Kidney capillary endothelial cell (primary cell): ENCODE results near the gene MGP.
A peak's percentile ranks its signal among the peaks of the same experiment; 100 is the strongest.

Source experiments
- DNase-seq: peaks from one replicate; pipeline ENCODE4 v3.0.0-alpha.2; 2018; ENCODE audit warnings: low spot score

The MGP gene

DNA sequence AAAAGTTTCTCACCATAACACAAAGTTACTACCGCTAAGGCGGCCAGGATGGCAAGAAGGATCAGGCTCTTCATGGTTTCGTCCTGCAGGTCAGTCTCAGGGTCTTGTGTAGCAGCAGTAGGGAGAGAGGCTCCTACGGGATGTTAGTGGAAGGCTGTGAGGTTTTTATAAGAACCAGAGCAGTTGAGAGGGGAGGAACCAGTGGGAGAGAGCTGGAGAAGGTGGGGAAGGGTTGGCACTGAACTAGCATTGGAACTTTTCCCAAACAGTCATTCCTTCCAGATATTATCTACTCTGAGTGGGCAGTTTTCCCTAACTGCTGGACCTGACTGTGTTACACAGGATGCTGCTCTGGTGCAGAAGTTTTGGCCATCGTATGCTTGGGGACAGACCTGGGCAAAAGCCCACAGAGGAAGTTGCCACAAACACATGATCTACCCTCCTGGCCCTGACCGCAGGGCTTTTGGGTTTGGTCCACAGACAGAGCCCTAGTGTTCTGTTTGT is at the start of gene MGP:
Gene MGP (minus strand): TSS at position 137 of the 504 bp plus-strand sequence. CDS start 63 bp downstream, at position 74.
- DNase-seq: no peak

DNA sequence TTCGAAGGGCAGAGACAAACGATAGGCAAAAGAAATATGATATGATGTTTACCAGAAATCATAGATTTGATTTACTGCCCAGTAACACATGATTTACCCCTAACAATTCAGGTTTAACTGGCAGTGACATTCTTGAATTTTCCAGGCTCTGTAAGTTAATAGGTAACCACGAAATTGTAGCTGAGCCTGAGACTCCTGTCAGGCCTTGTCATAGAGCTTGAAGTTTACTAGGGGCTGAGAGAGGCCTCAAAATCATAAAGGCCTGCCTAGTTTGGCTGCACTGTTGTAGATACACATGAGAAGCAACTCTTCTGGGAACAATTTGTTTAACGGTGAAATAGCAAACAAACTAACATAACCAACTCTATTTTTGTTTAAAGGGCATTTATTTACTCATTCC is 49.4 kb upstream of the MGP start:
- no peak for DNase-seq

DNA sequence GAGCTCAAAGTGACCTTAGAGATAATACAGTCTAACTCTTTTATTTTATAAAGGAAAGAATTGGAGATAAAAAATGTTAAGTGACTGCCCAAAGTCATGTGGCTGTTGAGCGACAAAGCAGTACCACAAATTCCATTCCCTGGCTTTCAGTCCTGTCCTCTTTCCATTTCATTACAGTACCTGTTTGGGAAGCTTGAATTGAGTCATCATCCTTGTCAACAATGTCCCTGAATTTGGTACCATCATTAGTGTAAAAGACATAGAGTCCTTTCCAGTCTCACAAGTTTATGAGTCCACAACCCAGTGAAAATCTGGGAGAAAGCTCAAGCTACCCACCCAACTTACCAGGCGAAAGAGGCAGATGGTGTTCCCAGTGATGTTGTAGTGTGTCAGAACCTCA is 48.9 kb upstream of the MGP start:
- no peak for DNase-seq

DNA sequence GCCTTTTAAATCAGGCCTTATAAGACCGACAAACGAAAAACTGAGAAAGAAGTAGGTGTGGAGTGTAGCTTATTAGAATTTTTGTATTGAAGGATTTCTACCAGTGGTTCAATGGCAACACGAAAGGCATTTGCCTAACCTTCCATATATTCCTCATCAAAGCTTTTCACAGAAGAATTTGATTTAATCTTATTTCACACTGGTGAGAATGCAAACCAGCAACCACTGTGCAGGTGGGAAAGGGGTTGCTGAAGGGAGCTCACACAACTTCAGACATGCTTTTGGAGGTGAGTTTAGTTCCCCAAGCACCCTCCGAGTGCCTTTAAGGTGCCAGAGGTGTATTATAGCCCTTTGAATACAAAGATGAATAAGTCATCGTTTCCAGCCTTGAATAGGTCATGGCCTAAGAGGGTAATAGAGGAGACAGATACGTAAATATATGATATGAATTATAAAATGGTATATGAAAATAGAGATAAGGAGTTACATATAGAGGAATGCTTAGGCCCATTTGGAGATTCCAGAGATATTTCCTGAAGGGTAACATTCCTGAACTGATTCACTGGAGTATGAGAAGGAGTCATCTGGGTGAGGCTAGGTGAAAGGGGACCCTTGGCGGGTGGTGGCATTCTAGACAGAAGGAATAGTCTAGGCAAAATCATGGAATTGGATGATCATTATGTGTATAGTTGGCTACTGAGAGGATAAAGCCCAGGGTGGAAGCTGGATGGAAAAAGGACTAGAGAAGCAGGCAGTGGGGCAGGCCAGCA is 46.3 kb upstream of the MGP start:
- no peak for DNase-seq

DNA sequence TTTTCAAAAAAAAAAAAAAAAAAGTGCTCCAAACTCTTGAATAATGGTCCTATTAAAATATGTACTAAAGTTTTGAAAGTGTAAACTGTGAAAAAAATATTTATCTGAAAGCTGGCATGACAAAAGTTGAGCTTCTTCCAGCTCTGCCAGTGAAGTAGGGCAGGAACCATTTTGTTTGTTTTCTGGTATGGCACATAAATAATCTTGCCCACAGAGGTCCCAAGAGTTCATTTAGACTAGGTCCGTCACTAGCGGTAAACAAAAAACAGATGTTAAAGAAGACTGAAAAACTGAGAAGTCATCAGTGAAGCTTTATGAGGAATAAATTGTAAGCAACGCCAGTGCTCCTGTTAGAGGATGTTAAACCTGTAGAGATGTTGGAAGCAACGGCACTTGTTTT is 45.7 kb upstream of the MGP start:
- DNase-seq: no peak

DNA sequence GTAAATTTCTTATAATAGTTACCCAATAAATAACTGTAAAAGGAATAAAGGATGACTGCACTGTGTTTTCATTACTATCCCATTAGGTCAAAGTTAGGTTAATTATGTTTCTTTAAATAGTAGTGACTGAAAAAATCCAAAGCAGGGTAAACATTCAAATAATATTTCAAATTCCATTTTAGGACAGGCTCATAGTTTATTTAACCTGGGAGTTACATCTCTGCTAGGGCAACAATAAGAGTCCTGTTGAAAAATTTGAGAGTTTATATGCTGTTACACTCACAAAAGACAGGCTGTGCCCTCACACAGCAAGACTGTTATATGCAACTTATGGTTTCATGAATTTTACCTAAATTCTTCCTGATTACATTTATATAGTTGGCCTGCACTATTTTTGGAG is 44.6 kb upstream of the MGP start:
- no peak for DNase-seq

DNA sequence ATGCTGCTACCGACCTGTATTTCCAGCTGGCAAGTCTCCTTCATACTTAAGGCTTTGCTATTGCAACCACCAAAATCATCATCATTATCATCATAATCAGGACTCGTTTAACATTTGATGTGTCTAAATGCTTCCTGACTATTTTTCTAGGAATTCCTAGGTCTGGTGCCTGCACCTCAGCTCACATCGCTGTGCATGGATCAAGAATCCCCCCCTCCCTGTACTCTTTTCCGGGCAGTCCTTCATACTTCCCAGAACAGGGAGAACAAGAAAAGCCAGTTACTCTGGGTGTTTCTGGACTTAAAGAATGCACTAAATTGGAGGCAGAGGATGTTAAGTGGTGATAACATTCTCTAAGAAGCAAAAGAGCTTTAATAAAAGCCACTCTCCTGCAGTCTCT is 43.3 kb upstream of the MGP start:
- DNase-seq: no peak

DNA sequence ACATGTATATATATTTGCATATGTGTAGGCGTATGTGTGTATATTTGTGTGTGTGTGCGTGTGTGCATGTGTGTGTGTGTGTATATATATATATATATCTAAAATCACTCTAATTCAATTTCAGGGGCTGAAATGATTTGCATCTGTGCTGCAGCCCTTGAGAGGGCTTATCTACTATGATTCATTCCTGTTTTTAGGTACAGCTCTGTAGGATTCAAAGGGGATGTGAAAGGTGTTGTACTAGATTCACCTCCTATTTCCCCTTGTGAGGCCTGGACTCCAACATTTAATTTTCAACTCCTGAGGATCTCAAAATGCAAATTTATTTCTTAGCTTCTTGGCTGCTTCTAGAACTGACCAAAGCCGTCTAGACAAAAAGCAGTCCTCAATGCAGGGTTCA is 41.6 kb upstream of the MGP start:
- no peak for DNase-seq

DNA sequence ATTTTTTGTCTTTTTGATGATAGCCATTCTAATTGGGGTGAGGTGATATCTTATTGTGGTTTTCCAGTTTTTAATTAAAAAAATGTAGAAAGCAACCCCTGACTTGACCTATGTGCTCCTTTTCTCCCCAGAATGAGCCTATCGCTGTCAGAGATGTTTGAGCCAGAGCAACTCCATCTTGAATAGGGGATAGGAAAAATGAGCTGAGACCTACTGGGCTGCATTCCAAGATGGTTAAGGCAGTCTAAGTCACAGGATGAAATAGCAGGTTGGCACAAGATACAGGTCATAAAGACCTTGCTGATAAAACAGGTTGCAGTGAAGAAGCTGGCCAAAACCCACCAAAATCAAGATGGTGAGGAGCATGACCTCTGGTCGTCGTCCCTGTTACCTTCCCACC is 38.9 kb upstream of the MGP start:
- no peak for DNase-seq

DNA sequence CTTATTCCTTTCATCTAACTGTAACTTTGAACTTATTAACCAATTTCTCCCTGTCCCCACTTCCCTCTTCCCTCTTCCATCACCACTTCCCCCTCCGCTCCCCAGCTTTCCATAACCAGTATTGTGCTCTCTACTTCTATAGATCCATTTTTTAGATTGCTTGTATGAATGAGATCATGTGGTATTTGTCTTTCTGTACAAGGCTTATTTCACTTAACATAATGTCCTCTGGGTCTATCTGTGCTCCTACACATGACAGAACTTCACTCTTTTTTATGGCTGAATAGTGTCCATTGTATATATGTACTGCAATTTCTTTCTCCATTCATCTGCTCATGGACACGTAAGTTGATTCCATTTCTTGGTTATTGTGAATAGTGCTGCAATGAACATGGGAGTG is 38.3 kb upstream of the MGP start:
- DNase-seq: no peak

DNA sequence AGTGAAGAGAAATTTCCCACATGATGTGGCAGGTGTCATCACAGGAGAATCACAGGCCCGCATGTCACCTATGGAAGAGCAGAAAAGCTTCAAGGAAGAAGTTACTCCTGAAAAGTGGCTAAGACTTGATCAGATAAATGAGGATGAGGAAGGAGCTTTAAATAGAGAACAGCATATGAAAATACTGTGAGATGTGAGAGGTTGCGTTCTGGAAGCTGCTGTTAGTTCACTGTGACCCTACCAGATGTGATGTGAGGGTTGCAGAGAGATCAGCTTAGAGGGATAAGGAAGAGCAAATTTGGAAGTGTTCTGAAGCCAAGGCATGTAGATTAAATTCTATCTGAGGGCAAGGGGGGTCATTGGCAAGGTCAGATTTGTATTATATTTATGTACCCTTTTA is 35.6 kb upstream of the MGP start:
- DNase-seq: no peak

DNA sequence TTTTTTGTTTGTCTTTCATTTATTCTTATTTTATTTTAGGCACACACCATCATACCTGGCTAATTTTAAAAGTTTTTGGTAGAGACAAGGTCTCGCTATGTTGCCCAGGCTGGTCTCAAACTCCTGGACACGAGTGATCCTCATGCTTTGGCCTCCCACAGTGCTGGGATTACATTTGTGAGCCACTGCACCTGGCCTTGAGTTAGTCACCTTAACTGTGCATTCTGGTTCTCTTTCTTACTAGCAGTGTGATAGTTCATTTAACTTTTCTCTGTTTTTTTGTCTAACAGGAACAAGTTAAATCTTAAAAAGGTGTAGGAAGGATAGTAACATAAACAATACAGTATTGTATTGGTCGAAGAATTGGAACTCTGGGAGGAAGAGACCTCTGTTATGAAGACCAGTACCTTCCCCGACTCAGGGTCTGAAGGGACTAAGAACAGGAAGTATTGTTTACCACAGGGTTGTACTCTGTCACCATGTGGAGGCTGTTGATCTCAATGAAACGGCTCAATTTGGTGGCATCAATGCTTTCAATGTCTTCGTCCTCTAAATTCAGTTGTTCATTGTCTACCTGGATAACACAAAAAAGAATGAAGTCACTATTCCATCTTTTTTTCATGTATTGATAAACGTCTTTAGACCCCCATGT is 34.9 kb upstream of the MGP start:
- no peak for DNase-seq

DNA sequence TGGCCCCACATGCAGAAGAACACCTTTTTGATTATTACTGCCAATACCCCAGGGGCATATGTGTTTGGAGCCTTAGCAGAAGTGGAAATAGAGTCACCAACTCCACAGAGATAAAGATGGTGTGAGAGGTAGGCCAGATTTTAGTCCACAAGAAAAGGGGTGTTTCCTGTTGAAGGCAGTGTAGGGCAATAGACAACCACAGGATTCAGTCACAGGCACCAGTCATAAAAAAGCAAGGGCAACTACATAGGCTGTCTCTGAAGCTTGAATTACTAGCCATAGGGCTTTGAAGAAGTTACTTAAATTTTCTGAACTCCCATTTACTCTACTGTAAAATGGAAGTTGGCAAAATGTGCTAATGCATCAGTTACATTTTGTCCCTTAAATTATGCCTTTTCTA is 33.8 kb upstream of the MGP start:
- no peak for DNase-seq

DNA sequence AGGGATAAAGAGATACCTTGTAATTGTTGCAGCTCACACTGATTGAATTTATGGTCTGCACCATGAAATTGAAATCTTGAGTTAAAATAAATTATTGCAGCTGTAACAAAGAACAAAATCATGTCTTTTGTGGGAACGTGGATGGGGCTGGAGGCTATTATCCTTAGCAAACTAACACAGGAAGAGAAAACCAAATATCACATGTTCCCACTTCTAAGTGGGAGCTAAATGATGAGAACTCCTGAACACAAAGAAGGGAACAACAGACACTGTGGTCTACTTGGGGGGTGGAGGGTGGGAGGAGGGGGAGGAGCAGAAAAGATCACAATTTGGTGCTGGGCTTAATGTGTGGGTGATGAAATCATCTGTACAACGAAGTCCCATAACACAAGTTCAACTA is 30.1 kb upstream of the MGP start:
- no peak for DNase-seq

DNA sequence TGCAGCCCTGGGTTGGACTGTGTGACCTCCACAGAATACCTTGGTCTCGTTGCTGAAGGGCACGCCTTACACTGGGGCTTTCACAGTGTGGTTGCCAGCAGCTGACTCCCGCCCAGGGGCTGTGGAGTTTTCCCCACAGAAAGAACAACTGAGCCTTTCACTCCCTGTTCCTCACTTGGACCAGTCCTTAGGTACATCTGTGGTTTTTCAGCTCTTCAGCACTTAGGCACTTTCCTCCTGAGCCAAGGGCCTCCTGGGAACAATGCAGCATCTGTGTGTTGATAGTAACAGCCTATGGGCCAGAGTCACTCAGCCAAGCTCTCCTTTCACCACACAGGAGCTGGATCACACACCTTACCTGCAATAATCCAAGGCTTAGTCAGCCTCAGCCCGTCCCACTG is 27.7 kb upstream of the MGP start:
- DNase-seq: no peak

DNA sequence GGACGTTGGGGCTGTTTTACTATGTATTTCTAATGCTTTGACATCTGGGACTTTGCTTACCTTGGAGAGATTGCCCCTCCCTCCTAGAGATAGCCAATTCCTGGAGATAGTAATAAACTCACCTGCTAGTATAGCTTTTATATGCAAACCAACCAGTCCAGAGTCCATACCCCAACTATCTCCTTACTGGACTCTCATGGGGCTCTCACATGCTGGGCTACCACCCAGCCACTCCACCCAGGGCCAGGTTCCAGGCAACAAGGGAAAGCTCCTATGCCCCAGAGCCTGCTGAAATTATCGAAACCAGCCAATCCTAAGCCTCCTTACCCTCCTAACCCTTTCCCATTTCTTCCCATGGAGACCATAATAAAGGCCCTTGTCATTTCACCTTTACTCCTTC is 25.5 kb upstream of the MGP start:
- no peak for DNase-seq

DNA sequence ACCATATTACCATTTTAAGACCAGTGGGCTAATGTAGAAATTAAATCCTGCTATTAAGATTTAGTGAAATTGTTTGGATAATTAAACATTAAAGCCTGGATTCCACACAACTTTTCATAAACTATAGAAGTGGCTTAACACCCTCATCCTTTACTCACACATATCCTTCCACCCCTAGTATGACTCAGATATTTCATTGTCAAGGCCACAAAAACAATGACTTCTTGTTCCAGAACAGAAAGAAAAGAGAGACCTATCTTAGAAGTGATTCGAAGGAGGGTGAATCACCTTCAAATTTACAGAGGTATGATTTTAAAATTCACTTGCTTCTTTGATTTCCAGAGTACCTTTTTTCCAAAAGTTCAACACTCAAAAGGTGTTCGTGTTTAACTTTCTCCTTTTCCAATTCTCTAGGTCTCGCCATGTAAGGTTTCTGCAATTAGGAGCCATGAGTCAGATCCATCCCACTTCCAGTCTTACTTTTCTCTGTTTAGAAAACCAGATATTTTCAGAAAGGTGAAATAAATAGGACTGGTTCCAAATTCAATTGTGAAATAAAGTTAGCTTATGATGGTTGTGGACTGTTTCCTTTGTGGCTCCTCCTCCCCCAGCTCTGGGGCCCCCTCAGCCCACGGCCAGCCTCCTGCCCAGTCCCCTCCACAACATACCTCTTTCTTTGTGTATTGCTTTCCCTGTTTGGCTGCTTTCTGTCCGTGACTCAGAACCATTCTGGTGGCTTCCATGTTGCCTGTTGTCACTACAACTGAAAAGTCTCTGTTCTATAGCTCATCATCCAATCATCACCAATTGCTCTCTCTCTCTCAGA is 24.6 kb upstream of the MGP start:
- peak; percentile 74 for DNase-seq

DNA sequence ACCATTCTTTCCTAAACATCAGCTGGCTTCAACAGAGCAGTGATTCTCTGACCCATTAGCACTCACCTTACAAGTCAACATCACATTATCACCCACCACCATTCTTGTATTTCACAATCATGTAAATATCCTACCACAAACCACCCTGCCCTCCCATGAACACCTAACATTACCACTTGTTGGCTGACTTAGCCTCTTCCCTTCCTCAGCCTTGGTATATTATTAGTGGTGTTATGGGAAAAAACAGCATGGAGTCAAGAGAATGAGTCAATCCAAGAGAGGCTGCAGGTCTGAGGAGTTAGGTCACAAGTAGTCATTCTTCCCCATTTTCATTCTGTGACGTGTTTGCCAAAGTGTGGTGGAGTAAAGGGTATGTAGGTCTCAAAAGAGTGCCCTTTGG is 22.3 kb upstream of the MGP start:
- no peak for DNase-seq

DNA sequence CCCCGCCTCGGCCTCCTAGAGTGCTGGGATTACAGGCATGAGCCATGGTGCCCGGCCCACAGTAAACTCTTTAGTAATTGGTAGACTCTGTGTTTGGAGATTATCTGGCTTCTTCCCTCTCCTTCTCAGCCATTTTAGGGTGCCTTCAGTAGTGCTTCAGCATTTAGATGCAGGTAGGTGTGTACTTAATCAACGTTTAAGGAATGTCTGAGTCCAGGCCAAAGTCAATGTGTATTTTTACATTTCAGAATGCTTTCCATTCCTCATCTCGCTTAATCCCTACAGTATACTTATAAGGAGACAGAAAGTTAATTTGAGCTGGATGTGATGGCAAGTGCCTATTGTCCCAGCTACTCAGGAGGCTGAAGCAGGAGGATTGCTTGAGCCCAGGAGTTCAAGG is 20.5 kb upstream of the MGP start:
- DNase-seq: no peak

DNA sequence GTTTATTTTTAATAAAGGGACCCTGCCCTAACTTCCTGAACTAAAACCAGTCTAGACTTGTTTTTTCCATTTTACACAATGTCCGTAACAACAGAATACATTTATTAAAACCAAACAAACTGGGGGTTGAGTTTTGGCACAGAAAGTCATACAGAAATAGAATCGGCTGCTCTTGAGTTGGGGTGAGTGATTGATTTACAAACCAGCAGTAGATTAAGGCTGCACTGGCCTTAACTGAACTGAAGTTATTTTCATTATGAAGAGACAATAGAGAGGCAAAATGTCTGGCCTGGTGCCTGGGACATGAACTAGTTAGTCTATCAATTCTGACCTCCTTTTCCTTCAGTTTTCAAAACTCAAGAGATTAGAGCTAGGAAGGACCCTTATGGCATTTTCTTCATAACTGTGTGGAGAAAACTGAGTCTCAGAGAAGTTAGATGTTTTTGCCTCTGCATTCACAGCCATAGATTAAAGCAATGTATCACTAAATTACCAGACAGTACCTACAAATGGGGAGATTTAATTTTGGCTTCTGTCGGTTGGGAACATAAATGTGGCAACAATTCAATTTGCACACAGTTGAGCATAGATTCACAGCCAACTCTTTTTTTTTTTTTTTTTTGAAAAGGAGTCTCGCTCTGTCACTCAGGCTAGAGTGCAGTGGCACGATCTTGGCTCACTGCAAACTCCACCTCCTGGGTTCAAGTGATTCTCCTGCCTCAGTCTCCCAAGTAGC is 19.8 kb upstream of the MGP start:
- DNase-seq: no peak

DNA sequence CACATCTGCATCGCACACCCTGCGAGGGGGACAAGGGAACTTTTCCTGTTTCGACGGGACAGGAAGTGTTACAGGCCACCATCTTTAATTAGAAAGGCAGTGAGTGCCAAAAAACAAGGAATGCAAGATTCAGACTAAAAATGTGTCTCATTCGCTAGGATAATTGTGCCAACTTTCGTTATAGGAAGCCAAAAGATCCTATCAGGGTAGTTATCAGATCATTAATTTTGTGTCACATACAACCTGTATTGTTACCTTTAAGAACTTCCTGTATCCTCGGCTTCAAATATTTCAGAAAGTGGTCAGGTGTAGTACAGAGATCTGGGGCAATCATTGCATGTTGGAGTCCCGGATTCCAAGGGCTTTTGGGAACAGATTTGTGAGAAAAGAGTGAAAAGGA is 19.2 kb upstream of the MGP start:
- DNase-seq: no peak

DNA sequence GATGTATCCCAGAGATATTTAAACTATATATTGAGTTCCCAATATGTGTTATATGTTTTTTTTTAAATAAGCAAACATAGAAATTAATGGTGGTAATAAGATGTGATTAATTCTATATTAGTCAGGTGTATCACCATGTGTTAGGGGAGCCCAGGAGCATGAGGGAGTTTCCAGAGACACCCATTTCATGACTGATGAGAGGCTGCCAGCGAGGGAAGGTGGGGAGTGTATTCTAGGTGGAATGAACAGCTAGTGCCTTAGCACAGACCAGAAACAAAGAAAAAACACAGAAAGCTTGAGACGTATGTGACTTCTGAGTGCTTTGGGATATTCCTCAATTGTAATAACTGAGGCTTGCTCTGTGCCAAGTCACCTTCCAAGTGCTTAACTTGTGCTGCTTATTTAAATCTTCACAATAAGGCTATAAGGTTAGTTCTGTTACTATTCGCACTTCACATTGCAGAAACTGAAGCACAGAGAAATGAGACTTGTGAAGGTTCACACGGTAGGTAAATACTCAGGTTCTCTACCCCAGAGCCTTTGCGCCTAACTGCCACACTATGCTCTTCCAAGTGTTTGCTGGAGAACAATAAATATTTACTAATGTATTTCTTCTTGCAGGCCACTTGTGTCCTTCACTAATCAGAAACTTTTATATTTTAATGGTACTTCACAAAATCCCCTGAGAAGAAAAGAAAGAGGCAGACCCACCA is 17.9 kb upstream of the MGP start:
- no peak for DNase-seq
